Activated CD4-positive, CD25-positive, alpha-beta regulatory T cell treated with anti-CD3 and anti-CD28 coated beads, Interleukin-2, amount 50 U/mL, for 16 hours (primary cell): Measurements from ENCODE around the gene TWSG1.
A peak's percentile ranks its signal among the peaks of the same experiment; 100 is the strongest.
"Not testable (repeated sequence)": the region's sequence is repeated elsewhere in the genome, so short reads cannot be mapped to it uniquely, and the experiment has no call there.

Experiments used
- DNase-seq: peaks from one replicate; pipeline ENCODE4 v3.0.0-alpha.2; 2020; ENCODE audit warnings: low read depth, low spot score

Gene TWSG1

DNA sequence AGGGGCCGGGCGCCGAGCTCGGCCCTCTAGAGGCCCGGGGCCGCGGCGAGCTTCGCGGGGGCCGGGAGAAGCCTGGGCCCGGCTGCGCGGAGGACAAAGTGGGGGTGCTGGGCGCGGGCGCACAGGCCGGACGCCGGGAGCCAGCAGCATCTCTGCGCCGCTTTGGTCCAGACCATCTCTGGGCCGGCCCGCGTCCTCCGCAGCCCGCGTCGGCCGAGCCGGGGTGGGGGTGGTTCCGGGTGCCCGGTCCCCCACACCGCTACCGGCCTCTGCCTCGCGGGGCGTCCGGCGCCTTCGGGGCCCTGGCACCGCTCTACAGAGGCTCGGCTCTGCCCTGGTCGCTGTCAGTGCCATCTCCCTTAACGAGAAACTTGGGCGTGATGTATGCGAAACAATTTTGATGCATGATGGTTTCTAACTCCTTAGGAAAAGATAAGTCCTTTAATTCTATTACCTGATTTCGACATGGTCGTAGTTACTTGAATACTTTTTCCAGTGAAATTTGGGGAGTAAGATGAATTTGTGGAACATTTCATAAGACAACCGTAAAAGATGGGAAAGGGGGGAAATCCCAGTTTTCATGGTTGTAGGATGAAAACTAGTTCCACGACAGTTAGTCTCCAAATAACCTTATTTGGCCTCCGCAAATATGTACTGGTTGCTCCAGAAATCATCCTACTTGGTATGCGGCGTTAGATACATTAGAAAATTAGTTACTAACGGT, 562 bp downstream of the TWSG1 start:
- peak; percentile 0 for DNase-seq

DNA sequence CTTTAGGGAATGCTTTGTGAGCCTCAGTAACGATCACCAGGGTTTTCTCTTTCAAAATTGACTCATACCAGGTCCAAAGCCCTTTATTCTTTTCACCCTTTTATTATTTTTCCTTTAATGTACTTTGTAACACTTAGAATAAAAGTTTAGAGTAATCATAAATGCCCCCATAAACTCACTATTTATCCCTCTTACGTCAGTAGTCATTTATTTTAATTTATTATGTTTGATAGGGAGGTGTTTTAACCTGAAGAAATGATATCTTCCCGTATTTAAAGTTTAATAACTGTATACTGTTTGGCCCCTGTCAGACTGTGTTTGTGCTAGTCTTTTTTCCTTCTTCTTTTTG, 1.1 kb downstream of the TWSG1 start:
- no peak for DNase-seq

DNA sequence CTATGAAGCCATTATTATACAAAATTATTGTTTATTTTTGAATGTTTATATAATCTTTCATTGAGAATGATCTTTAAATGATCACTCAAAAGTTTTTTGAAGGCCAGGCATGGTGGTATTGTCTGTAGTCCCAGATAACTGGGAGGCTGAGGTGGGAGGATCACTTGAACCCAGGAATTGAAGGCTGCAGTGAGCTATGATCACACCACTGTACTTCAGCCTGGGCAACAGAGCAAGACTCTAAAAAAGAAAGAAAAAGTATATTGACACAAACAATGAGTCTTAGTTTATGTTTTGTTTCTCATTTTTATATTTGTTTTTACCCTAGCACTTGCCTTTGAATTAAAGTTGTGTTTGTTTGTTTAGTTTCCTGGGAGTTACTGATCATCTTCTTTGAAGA, 2.3 kb downstream of the TWSG1 start:
- no peak for DNase-seq

DNA sequence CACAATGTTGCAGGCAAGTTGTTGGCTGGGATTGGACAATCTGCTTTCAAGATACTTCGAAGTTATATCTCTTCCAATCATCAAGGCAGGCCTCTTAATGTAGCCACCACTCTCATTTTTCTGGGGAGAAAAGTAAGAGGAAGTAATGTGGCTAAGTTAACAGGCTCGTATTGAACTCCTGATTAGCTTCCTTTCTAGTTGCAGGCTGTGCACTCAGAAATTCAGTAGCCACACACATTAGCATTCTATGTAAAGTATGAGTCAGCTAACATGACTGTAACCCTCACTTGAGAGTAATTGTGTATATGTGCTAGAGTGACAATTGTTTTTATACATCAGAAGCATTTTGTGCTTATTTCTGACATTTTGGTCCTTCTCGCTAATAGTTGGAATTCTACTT, 3.3 kb downstream of the TWSG1 start:
- no peak for DNase-seq

DNA sequence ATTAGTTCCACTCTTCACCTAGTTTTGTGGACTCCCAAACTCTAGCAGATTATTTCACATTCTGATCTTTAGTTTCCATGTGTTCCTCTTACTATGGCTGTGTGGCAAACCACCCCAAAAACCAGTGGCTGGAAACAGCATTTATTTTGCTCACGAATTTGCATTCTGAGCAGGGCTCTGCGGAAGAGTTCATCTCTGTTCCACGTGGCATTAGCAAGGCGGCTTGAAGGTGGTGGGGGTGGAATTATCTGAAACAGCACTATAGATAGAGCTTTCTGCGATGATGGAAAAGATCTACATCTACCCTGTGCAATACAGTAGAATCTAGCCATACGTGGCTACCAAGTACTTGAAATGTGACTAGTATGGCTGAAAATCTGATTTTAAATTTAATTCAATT, 5.9 kb downstream of the TWSG1 start:
- no peak for DNase-seq

DNA sequence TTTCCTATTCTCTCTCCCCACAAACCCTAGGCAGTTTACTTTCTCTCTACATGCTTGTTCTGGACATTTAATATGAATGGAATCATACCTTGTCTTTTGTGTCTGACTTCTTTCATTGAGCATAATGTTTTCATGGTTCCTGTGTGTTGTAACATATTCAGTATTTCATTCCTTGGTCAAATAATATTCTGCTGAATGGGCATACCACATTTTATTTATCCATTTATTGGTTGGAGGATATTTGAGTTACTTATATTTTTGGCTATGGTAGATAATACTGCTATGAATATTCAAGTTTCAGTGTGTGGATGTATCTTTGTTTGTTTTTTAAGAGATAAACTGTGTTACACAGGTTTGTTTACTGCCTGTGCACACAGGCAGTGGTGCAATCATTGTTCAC, 9.0 kb downstream of the TWSG1 start:
- DNase-seq: no peak

DNA sequence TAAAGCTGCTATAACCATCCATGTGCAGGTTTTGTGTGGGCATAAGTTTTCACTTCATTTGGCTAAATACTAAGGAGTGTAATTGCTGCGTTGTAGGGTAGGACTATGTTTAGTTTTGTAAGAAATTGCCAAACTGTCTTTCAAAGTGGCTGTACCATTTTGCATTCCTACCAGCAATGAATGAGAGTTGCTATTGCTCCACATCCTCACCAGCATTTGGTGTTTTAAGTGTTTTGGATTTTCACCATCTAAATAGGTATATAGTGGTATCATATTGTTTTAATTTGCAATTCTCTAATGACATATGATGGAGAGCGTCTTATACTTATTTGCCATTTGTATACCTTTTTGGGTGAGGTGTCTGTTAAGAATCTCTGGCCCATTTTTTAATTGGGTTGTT, 12.2 kb downstream of the TWSG1 start:
- DNase-seq: no peak

DNA sequence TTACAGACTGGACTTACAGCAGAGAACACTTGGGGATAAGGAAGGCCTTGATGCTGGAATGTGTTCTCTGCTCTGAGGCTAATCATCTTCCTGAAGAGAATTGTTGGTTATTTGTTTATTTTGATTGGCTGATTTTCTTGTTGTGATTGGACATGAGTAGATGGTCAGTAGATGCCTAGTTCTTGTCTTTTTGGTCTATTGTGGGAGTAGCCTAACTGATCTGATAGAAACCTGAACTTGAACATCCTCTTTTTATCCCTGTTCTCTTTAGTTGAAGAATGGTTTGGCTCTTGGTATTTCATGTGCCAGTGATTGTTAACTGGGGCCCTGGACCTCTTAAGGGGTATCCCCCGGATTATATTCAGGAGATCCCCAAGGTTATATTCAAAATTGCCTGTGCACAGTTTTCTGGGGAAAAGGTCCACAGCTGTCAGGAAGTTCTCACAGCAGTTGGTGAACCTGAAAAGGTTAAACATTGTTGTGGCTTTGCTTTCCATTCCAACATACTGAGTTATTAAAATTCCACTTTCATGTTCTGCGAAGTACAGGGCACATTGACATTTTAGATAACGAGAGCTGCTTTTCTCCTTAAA, 13.6 kb downstream of the TWSG1 start:
- DNase-seq: no peak

DNA sequence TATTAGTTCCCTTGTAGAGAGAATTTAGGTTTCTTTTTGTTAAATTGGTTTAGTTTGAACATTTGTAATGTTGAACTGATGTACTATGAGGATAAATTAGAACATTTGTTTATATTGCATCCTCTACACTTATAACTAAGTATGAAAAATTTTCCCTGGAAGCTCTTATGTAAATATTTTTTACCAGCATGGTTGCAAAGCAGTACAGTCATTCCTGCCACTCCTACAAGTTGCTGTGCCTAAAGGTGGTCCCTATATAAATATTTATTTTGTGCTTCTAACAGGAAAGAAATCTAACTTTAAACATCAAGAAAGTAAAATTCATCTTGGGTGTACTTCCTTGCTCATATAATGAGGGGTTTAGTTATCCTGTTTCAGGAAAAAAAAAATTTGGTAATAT, 14.2 kb downstream of the TWSG1 start:
- DNase-seq: no peak

DNA sequence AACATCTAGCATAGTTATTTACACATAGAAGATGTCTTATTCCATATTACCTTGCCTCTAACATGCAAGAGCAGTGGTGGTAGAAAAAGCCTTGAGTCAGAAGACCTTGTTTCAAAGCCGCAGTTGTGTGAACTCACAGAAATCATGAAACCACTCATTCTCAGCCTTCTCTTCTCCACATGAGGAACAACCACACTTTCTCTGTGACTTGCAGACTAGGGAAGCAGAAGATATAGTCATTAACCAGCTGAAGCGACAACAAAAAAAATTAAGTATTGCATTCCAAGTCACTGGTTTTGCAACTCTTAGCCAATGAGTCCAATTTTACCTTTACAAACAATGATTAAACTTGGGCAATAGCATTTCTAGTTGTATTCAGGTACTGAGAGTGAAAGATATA, 19.0 kb downstream of the TWSG1 start:
- no peak for DNase-seq

DNA sequence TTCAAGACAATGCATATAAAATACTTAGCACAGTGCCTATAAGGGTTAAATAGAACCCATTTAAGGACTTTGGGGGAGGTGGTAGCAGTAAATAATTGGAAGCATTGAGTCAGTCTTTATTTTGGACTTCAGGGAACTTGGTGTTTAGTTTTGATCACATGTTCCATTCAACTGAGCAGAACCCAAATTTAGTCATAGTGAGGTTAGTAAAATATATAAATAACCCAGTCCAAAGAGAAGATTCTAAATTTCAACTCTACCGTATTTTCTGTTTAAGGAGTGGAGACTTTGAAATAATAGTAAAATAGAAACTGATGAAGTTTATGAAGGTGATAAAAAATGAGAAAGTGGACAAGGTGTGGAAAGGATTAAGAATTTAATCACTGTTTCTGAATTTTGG, 19.7 kb downstream of the TWSG1 start:
- no peak for DNase-seq

DNA sequence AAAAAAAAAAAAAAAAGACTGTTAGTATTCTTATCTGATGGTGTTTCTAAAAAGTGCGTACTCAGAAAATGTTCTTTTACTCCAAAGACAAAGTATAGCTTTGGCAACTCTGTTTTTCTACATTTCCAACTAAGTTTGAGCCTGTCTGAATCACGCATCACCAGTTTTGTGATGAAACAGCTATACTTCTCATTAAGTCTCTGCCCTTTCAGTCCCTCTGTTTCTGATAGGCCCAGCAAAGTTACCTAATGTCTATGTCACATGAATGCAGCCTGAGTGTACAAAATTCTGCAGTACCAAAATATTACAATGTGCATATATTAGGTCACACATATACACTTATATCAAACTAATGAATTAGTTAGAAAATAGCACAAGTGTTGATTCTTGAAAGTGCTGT, 22.4 kb downstream of the TWSG1 start:
- no peak for DNase-seq

DNA sequence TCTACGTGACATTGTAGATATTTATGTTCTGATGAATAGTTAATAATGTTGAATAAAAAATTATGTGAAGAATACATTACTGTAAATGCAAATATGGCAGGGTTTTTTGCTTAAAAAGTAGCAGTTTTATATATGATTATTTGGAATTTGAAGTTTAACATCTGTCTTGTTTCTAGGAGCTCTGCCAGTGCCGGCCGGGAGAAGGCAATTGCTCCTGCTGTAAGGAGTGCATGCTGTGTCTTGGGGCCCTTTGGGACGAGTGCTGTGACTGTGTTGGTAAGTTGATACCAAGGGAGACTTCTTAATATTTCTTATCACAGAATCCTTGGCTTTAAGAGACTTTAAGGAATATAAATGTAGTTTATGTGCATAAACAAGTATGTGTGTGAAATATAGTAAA, 25.2 kb downstream of the TWSG1 start:
- no peak for DNase-seq

DNA sequence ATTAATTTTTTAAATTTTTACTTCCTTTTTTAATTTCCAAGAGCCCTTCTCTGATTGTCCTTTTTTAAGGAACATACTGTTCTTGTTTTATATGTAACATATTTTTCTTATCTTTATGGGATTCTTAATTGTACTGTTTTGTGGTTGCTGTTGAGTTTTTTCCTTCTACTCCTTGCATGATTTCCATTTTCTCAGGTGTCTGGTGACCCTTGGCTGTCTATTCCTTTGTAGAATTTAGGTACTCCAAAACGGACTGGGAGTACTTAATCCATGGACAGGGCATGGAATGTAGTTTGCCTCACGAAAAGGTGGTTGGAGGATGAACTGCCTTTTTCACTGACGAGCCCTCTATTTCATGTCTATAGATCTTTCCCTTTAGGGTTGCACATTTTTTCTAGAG, 26.6 kb downstream of the TWSG1 start:
- no peak for DNase-seq

DNA sequence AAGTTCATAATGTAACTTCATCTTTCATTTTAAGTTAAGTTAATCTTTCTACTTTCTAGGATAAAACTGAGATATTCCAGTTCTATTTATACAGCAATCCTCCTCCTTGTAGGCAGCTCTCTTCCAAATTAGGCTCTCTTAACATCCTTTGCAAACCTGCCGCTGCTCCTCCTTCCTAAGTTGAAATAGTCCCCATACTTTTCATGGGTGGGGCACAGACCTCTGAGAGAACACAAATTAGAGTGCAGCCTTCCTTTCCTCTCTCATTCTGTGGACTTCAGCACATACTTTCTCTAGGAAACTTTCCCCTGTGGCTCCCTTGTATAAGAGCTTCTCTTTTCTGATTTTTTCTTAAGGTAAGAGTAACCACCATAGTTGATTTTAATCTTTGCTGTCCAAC, 28.3 kb downstream of the TWSG1 start:
- DNase-seq: no peak

DNA sequence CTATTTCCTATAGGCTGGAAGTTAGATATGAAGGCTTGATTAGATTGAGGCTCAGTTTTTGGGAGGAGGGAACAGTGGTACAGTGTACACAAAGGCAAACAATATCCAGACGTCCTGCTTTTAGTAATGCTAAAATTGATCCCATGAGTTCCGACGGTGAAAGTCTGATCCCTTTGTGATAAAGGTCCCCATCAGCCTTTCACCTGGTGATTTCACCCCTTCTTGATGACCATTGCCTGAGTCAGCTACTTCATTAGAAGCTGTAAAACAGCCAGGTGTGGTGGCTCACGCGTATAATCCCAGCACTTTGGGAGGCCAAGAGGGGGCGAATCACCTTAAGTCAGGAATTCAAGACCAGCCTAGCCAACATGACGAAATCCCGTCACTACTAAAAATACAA, 29.7 kb downstream of the TWSG1 start:
- DNase-seq: no peak

DNA sequence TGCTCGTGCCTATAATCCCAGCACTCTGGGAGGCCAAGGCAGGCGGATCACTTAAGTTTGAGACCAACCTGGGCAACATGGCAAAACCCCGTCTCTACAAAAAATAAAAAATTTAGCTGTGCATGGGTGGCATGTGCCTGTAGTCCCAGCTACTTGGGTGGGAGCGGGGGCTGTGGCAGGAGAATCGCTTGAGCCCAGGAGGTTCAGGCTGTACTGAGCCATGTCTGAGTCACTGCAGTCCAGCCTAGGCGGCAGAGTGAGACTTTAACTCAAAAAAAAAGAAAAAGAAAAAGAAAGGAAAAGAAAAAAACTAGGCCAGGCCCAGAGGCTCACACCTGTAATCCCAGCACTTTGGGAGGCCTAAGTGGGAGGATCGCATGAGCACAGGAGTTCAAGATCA, 30.8 kb downstream of the TWSG1 start:
- DNase-seq: no peak

DNA sequence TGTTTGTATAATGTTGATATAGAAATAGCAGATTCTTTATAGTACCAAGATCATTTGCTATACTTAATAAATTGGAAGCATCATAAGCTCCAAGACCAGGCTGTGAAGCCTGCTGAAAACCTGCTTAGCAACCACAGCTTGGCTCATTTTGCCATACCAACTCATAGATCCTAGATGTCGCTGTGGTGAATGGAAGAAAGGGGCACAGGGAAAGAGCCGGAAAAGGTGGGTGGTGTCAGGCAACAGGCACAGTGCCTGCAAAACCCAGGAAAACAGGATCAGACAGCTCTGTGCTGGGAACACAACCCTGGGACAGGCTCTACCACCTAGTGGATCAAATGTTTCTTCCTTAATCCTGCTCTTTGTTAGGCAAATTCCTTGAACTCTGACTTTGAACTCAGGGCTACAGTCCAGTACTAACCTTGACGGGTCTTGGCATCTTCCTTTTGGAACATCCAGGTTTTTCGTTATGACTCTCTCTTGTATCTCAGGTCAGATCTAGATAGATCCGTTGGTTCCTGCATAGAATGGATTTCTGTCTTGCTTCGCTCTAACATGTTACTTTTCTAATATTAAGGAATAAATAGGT, 31.6 kb downstream of the TWSG1 start:
- no peak for DNase-seq

DNA sequence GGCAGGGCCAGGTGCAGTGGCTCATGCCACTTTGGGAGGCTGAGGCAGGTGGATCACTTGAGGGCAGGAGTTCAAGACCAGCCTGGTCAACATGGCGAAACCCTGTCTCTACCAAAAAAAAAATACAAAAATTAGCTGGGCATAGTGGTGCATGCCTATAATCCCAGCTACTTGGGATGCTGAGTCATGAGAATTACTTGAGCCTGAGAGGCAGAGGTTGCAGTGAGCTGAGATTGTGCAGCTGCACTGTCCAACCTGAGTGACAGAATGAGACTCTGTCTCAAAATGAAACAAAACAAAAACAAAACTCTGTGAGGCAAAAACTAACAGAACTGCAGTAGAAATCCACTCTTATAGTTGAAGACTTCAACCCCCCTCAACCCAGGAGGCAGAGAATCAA, 38.7 kb downstream of the TWSG1 start:
- DNase-seq: not testable (repeated sequence)

DNA sequence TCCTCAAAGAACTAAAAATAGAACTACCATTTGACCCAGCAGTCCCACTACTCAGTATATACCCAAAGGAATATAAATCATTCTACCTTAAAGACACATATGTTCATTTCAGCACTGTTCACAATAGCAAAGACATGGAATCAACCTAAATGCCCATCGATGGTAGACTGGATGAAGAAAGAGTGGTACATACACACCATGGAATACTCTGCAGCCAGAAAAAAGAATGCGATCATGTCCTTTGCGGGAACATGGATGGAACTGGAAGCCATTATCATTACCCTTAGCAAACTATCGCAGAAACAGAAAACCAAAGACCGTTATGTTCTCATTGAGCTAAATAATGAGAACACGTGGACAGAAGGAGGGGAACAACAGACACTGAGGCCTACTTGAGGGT, 44.5 kb downstream of the TWSG1 start:
- no peak for DNase-seq

DNA sequence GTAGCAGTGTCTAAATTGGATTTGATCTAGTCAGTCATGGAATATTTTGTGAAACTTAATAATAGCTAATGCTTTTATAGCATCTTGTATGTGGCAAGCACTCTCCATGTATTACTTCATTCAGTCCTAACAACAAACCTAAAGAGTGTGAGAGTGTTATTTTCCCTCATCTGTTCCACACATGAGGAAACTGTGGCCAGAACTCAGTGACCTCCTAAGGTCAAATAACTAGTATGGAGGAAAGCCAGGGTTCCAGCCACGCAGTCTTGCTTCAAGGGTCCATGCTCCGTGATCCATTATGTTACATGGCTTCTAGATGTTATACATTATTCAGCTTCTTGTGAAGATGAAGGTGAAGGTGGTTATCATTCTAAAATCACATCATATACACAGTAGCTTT, 45.5 kb downstream of the TWSG1 start:
- DNase-seq: no peak

DNA sequence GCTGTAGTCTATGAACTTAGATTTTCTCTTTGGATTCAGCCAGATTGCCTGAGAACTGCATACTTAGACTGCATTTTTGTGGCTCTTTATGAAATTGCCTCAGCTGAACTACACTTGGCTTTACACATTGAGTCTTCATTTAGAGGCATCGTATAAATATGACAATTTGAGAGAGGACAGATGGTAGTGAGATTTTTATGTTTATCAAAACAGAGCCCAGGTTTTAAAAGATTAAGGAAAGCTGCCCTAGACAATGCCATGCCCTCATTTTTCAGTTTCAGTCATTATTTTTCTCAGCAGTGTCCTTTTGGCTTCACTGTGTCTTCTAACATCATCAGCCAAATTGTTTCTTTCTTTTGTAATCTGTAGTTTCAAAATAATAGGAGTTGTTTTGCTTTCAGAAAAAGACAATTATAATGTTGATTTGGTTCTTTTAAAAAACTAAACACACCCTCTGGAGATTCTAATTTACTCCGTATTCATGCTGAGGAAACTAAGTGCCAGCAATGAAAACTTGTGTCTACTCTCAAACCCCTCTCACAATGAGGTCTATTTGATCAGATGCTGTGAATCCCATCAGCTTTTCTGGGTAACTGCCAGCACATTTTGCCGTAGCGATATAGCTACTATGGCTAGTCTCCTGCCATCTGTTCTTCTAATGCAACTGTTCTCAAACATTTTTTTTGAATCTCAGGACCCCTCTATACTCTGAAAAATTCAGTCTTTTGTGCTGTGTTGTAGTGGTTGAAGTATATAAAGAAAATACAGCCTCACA, 46.2 kb downstream of the TWSG1 start:
- DNase-seq: no peak

DNA sequence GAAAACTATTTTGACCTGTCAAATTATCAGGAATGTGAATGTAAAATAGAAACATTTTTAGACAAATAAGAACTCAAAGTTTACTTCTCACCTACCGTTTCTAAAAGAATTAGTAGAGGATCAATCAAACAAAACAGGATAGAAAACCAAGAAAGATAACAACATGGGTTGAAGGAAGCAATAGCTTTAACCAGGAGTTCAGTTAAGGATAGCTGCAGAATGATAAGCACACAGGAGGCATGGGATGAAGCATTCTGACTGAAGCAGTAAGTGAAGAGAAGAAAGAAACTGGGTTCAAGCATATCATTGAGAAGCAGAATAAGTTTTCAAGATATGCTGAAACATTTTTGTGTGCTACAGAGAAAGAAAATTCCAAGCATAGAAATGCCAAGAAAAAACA, 52.3 kb downstream of the TWSG1 start:
- no peak for DNase-seq
